HK-2 (cell line): ENCODE measurements around the gene LMX1B.
"Not testable (repeated sequence)": the region's sequence is repeated elsewhere in the genome, so short reads cannot be mapped to it uniquely, and the experiment has no call there.

Experiments used
- DNase-seq: peaks from one replicate; pipeline ENCODE4 v3.0.0-alpha.2; 2018; ENCODE audit not compliant: unreplicated experiment

LMX1B gene

GRCh38 chr9:126695701-126696400, 82.1 kb downstream of the LMX1B start:
- no peak for DNase-seq

GRCh38 chr9:126696401-126697145, 82.8 kb downstream of the LMX1B start:
- DNase-seq = no peak

DNA sequence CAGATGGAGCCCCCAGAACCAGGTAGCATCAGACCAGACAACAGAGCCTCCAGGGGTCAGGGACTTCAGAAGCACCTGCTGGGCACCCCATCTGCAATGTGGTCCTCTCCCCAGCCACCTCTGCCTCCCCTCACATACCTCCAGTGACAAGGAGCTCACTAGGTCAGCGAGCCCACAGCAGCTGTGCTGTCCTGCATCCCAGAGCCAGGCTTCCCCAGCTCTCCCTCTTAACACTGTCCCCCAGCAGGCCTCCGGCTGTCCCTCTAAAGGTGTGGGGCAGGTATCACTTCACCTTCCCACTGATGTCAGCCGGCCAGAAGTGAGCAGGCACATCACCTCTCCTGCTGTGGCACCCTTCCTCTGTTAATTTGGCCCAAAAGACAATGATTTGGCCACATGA, 83.6 kb downstream of the LMX1B start:
- DNase-seq = no peak

DNA sequence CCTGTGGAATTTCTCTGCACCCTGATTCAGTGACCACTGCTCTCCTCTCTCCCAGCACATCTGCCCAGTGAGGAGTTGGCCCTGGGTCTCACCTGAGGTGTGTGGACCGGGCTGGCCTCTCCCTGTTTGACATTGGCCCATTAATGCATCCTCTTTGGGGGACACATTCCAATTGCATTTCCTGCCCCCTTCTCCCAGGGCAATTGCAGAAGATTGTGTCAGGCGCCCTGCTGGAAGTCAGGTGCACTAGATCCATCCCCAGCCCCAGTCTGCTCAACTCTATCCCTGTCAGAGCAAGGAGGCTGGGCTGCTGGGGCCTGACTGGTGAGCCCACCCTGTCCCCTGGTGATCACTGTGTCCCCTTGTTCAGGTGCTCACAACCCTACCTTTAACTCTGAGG, 84.5 kb downstream of the LMX1B start:
- no peak for DNase-seq

DNA sequence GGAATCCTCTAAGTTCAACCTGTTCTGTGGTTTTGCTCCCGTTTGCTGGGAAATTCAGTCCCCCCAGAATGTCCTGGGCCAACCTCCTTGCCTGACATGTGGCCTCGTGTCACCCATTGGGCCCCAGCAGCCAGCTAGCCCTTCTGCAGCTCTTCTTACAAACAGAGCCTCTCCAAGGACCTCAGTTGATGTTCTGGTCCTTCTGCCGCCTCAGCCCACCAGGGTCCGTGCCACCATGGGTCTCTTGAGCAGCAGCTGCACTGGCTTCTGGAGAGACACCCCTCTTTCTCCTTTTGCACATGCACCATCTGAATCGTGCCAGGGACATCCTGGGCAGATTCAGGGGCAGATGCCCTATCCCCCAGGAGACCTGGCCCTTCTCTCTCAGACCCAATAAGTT, 85.0 kb downstream of the LMX1B start:
- DNase-seq = no peak

- DNase-seq = no peak
Measured at GRCh38 chr9:126699401-126699881, 85.7 kb downstream of the LMX1B start.

GRCh38 chr9:126700296-126700695, 86.6 kb downstream of the LMX1B start:
- DNase-seq = no peak

GRCh38 chr9:126700903-126701812, 87.4 kb downstream of the LMX1B start:
- no peak for DNase-seq

GRCh38 chr9:126701813-126702140, 88.0 kb downstream of the LMX1B start:
- no peak for DNase-seq

- no peak for DNase-seq
Measured at GRCh38 chr9:126702151-126703001, 88.6 kb downstream of the LMX1B start.

GRCh38 chr9:126703002-126703865, 89.5 kb downstream of the LMX1B start:
- DNase-seq = no peak

GRCh38 chr9:126703866-126704156, 90.1 kb downstream of the LMX1B start:
- no peak for DNase-seq

- DNase-seq = peak; percentile 70
Measured at GRCh38 chr9:126704157-126704891, 90.6 kb downstream of the LMX1B start.

DNA sequence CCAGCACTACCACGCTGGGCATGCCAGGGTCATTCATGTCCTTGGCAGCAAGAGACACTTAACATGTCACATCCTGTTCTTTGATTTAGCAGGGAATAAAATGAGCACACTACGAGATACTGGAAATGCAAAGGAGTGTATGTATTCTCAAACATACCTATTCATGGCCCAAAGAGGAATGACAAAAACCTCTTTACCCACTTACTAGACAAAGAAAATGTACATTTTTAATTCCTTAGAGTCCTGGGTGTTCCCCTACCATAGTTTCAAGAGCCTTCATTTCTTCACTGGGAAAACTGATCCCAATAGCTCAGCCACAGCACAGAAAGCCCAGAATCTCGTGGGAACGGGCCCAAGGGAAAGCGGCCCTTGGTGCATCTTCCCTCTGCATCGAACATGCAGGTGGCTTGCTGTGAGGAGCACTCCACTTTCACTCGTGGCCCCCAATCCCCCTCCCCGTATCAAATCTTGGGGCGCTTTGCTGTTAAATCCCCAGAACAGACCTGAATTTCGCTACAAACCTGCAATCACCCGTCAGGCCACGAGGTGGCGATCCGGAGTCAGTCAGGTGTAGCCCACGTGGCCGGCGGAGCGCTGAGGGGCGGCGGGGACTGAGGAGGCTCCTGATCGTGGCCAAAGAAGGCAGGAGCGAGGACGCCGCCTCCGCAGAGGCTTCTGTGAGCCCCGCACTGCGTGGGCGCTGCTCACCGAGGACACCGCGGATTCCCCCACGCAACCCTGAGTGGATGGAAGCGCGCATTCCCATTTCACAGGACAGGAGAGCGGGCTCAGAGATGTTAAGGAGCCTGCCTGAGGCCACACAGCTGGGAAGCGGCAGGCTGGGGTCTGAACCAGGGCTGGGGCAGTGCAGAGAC, 91.4 kb downstream of the LMX1B start:
- DNase-seq = peak; percentile 80

DNA sequence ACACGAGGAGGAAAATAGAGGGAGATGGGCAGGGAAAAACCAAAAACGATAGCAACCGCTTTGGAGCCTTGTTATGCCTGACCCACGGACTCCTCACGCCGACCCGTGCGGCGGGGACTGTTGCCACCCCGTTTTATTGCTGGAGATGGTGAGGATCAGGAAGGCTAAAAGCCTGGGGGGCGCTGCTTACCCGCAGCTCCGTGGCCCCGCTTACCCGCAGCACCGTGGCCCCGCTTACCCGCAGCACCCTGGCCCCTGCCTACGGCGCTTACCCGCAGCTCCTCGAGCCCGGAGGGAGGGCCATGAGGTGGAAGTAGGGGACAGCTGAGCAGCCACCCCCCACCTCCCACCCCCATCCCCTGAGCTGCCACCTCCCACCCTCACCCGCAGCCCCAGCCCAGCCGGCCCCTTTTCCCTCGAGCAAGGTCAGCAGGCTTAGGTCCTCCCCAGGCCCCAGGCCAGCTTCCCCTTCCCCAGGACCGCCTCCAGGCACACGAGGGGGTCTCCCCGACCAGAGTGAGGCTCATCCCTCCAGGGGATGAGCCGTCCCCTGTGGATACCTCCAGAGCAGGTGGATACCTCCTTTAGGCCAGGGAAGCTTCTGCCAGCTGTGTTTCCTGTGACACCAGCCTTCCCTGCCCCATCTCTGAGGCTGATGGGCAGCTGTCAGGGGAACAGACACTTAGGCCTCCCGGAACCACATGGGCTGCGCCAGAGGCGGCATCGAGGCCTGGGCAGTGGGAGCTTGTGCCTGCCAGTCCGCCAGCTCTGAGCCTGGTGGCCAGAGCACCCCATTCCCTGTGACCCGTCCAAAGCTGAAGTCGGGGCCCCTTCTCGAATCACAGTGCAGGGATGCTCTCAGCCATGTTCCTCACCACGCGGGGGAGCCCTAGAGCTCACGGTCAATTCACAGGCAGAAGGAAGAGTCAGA, 92.3 kb downstream of the LMX1B start:
- DNase-seq = peak; percentile 71

GRCh38 chr9:126706698-126707053, 92.9 kb downstream of the LMX1B start:
- no peak for DNase-seq

DNA sequence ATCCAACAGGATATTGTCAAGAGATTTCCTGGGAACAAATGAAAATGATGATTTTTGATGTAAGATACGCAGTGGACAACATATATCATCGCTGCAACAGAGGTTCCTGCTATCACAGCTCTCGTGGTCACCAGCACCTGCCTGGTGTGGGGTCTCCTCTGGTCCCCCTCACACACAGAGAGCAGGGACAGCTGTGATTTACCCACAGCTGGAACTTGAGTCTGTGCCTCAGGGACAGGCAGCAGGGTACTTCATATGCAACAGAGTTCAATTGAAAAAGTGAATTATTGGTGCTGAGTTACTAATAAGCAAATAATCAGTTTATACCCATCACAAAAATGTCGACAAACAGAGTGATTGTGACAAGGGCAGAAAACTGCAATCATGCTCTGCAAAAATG, 93.4 kb downstream of the LMX1B start:
- DNase-seq = no peak

- not testable (repeated sequence) for DNase-seq
Measured at GRCh38 chr9:126707712-126708111, 94.0 kb downstream of the LMX1B start.
